Activated T-cell treated with anti-CD3 and anti-CD28 coated beads for 24 hours (primary cell): Measurements from ENCODE around the gene TP53I11.

Experiments used
- DNase-seq: peaks from one replicate; pipeline ENCODE4 v3.0.0-alpha.2; 2020; ENCODE audit warnings: low read depth

Gene TP53I11

GRCh38 chr11:44955015-44955738 is 4.5 kb upstream of the TP53I11 start:
- DNase-seq: no peak

GRCh38 chr11:44954051-44954906 is 3.6 kb upstream of the TP53I11 start:
- DNase-seq: no peak

DNA sequence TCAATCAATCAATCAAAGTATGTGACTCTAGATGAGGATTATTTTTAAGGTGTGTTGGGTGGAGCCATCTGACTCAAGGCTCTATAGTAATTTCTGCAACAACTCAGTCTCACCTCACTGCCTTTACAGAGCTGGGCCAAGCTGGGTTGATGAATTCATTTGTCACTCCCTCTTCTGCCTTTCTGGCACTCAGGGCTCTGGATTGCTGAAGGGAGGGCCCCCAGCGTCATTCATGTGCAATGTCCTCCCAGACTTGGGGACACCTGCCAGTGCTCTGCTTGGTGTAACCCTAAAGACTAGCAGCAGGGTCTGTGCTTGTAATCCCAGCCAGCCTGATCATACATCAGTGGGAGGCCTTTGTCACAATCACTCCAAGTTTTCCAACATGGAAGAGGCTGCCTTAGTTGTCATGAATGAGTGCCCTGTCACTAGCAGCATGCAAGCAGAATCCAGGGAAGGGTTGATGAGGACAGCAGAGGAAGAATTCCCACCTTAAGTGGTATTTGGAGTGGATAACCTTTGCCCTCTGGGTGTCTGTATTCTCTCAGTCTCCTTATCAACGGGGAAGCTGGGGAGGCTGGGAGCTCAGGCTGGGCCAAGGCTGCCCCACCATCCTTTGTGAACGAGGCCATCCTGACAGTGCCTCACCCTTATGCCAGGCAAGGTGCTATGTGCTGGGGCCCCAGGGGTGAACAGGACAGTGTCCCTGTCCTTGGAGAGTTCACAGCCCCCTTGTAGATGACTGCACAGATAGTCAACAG is 2.0 kb upstream of the TP53I11 start:
- no peak for DNase-seq

GRCh38 chr11:44952082-44952481 is 1.4 kb upstream of the TP53I11 start:
- no peak for DNase-seq

- no peak for DNase-seq
Measured at GRCh38 chr11:44950031-44950624, 555 bp downstream of the TP53I11 start.

DNA sequence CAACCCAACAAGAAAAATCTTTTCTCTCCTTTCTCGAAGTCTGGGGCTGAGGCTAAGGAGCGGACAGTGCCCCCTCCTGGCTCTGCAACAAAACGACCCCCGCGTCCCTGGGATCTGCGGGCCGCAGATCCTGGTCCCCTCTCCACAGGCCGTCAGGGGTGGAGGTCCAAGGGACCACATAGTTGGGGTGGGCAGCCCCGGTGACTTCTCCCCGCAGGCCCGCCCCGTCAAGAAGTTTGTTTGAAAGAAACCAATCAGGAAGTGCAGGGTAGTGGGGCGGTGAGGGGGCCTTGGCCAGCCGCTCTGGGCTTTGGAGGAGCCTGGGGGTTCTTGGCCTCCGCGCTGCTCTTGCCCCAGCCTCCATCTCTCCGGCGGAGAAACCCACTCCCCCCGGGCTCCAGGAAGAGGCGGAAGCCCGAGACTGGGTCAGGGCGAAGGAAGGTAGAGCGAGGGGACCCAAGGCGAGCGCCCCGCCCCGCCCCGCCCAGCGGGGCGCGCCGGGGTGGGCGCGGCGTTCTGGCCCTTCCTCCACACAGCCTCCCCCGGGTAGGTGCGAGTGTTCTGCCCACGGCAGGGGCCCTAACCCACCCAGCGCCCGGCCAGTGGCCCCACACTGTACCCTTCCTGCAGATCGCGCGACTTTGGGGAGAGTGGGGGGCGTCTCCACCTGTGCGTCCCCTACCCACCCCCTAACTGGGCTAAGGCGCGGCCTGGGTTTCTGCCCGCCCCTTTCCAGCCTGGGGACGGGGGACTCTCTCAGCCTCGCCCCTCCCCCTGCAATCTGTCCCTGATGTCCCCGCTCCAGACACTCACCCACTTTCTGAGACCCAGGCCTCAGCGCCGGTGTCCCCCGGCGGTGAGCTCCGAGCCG is 1.3 kb downstream of the TP53I11 start:
- DNase-seq: no peak

- DNase-seq: no peak
Measured at GRCh38 chr11:44948155-44948554, 2.5 kb downstream of the TP53I11 start.

GRCh38 chr11:44947114-44947513 is 3.6 kb downstream of the TP53I11 start:
- no peak for DNase-seq

DNA sequence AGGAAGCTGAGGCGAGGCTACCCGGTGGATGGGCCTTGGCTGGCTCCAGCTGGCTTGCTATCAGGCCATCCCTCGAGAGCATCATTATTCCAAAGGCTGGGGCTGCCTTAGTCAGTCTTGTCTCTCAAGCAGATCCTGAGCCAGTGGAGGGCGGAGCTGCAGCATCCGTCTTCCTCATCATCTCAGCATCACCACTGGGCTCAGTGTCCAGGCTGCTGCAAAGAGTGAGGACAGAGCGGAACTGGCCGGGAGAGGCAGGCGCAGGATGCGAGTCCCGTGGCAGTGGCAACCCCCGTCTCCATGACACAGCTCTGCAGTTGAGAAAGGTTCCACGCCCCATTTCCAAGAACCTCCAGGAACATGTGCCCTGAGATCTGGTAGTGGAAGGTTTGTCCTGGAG is 4.4 kb downstream of the TP53I11 start:
- DNase-seq: no peak

DNA sequence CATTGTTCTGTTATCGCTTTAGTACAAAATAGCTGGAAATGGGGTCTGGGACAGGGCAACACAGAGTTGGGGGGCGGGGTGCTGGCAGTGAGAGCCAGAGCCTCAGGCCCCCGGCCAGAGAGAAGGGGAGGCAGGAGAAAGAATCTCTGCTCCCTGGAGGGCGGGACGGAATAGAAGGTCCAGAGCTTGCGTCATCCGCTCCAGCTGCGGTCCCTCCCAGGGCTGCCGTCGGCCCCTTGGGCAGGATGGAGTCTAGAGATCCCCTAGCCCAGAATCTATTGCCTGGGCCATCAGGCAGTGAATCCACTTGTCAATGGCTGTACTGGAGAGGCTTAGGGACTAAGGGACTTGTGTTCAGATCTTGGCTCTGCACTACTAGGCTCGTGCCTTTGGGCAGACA is 5.0 kb downstream of the TP53I11 start:
- no peak for DNase-seq

DNA sequence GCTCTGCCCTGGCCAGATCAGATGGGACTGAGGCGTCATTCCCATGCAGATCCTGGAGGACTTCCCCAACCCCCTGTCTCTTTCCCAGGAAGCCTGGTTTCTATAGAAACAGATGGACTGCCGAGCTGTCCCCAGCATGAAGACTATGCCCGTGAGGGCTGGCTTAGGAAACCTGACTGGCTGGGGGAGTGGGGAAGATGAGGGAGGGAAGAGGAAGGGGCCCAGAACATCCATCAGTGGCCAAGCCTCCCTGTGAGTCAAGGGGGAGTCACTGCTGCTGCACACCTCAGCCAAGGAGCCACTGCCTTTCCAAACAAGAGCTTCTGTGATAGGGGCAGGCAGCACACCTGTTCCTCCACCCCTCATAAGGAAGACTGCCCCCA is 5.8 kb downstream of the TP53I11 start:
- no peak for DNase-seq

DNA sequence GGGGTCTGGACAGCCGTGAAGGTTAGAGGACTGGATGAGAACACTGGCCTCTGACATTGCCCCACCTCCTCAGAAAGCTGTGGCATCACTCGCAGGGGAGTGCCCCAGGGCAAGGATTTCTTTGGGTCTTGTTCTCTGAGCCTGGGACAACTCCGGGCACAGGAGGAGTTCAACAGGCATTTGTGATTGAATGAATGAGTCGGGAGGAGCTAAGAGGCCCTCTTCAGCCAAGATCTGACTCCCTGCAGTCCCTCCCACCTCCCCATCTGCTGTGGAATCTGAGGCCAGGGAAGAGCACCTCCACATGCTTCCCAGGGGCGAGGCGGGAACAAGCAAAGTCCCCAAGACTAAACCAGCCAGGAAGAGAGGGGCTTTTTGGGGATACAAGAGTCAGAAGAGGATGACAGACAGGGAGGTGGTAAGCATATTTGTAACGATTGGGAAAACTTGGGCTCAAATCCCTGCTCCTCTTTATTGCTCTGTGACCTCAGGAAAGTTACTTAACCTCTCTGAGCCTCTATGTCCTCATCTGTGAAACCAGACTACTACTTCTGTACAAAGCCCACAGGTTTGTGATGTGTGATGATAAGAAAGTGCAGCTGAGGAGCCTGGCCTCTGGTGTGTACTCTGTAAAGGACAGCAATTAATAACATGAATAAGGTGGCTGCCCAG is 6.4 kb downstream of the TP53I11 start:
- no peak for DNase-seq

DNA sequence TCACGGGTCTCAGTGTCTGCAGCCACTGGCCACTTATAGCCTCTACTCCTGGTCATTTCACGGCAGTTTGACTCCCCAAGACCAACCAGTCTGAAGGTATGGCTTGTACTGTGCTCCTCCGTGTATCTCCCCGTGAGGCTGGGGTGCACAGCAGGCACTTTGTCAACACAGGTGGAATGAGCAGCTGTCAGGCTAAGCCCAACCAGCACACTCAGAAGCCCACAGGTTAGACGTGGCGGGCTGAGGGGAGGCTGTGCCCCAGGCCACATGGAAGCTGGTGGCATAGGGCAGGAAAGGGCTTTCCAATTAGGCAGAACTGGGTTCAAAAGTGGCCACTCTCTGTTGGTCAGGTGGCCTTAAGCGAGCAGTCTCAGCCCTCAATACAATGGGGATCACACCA is 7.0 kb downstream of the TP53I11 start:
- DNase-seq: no peak

- peak; percentile 17 for DNase-seq
Measured at GRCh38 chr11:44943118-44943517, 7.6 kb downstream of the TP53I11 start.

GRCh38 chr11:44942029-44942955 is 8.4 kb downstream of the TP53I11 start:
- no peak for DNase-seq

- DNase-seq: no peak
Measured at GRCh38 chr11:44941259-44942021, 9.2 kb downstream of the TP53I11 start.

GRCh38 chr11:44940835-44941234 is 9.8 kb downstream of the TP53I11 start:
- DNase-seq: no peak

DNA sequence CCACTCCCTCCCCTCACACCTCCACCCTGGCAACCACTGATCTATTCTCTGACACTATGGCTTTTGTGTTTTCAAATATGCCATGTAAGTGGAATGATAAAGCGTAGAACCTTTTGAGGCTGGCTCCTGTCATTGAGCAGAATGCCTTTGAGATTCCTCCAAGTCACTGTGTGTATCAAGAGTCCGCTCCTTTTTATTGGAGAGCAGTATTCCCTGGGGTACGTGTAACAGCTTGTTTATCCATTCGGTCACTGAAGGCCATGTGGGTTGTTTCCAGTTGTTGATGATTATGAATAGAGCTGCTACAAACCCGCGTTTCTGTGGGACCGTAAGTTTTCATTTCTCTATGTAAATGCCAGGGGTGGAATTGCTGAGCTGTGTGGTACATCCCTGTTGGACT is 10.3 kb downstream of the TP53I11 start:
- no peak for DNase-seq
